Smooth muscle cell (in vitro differentiated cells): Measurements from ENCODE around the gene TNFSF15. TPM values are rescaled to one million over a fixed set of nuclear protein-coding genes. Genes with fewer than 3 reads are reported as not detected.

Experiments
- DNase-seq: peaks from one replicate; lab custom pipeline; 2025; ENCODE audit not compliant: unreplicated experiment; lab: John Stamatoyannopoulos, UW
- H2AFZ ChIP-seq: fragments of 200-600 bp; sonication (generic); 2 replicates; pipeline ENCODE4 v1.6.0; 2016; ENCODE audit warnings: antibody characterized with exemption, low read depth, mild to moderate bottlenecking
- H3F3A ChIP-seq: fragments of 200-600 bp; sonication (generic); 2 replicates; pipeline ENCODE4 v1.6.0; 2017; ENCODE audit warnings: antibody characterized with exemption, low read depth
- H3K27ac ChIP-seq: fragments of 200-600 bp; sonication (generic); 2 replicates; pipeline ENCODE4 v1.5.1; 2016; ENCODE audit warnings: low read depth, mild to moderate bottlenecking
- H3K27me3 ChIP-seq: fragments of 200-600 bp; sonication (generic); 2 replicates; pipeline ENCODE4 v1.6.1; 2016; ENCODE audit warnings: low read depth, mild to moderate bottlenecking
- H3K36me3 ChIP-seq: fragments of 200-600 bp; sonication (generic); 2 replicates; pipeline ENCODE4 v1.5.1; 2016; ENCODE audit warnings: low read depth
- H3K4me1 ChIP-seq: fragments of 200-600 bp; sonication (generic); 2 replicates; pipeline ENCODE4 v1.5.1; 2016; ENCODE audit warnings: low read depth
- H3K4me2 ChIP-seq: fragments of 200-600 bp; sonication (generic); 2 replicates; pipeline ENCODE4 v1.6.0; 2016; ENCODE audit warnings: mild to moderate bottlenecking
- H3K4me3 ChIP-seq: fragments of 200-600 bp; sonication (generic); 2 replicates; pipeline ENCODE4 v1.5.1; 2016; ENCODE audit warnings: mild to moderate bottlenecking
- H3K79me2 ChIP-seq: fragments of 200-600 bp; sonication (generic); 2 replicates; pipeline ENCODE4 v1.6.0; 2016; ENCODE audit warnings: low read depth, mild to moderate bottlenecking
- H3K9ac ChIP-seq: fragments of 200-600 bp; sonication (generic); 2 replicates; pipeline ENCODE4 v1.6.0; 2016; ENCODE audit warnings: low read depth
- H3K9me3 ChIP-seq: fragments of 200-600 bp; sonication (generic); replicated peaks from 2 replicates; pipeline ENCODE4 v1.5.1; 2016; ENCODE audit warnings: low read depth
- H4K20me1 ChIP-seq: fragments of 200-600 bp; sonication (generic); 2 replicates; pipeline ENCODE4 v1.6.0; 2016; ENCODE audit warnings: low read depth
- CTCF ChIP-seq: fragments of 200-600 bp; sonication (generic); IDR thresholded peaks from 2 replicates; pipeline ENCODE4 v1.5.1; 2017; ENCODE audit warnings: borderline replicate concordance, mild to moderate bottlenecking, antibody characterized with exemption; ENCODE audit not compliant: insufficient read depth, poor library complexity, severe bottlenecking
- WGBS: methylation state at CpG from one replicate; pipeline ENCODE4 v1.1.7; 2016; ENCODE audit warnings: low lambda C conversion rate; 5-methylcytosine and 5-hydroxymethylcytosine counted together
- polyA plus RNA-seq: library from polyadenylated mRNA; unstranded; fragments of >200 nt; fragmentation: Nextera tagmentation; extraction: Ambion mirVana; gene quantifications from 2 replicates; pipeline ENCODE4 v1.2.1, GENCODE V29; 2016
- total RNA-seq: library from RNA; depleted of rRNA; stranded (reverse); fragments of >200 nt; gene quantifications from 2 replicates; pipeline ENCODE4 v1.2.3, GENCODE V29; 2014

Gene TNFSF15
- total and polyA plus RNA-seq, 2 experiments from 2014 or later, result 2.3 to 5.5 TPM

GRCh38 chr9:114853071-114853855 is 47.4 kb upstream of the TNFSF15 start:
- H3K9ac ChIP-seq, result no peak overlapping the region
- no peak for DNase-seq
- H3K4me2 ChIP-seq, result no peak overlapping the region
- no peaks in the 10 kb centered on the region for H3K4me1 ChIP-seq
- WGBS, result 93% methylated on average over 3 of the region's 3 CpGs
- H3K9me3 ChIP-seq, result no peaks in the 10 kb centered on the region
- H3K4me3 ChIP-seq, result no peak overlapping the region
- no peaks in the 10 kb centered on the region for H3K79me2 ChIP-seq
- H3K27ac ChIP-seq, result no peak overlapping the region
- TF ChIP-seq CTCF, result no peak
- no peak overlapping the region for H2AFZ ChIP-seq
- H3K27me3 ChIP-seq, result no peaks in the 10 kb centered on the region
- H4K20me1 ChIP-seq, result no peaks in the 10 kb centered on the region
- H3F3A ChIP-seq, result no peaks in the 10 kb centered on the region
- no peaks in the 10 kb centered on the region for H3K36me3 ChIP-seq

GRCh38 chr9:114852050-114852594 is 46.3 kb upstream of the TNFSF15 start:
- 82% methylated on average over 4 of the region's 4 CpGs for WGBS
- no peak for TF ChIP-seq CTCF
- Histone ChIP-seq H3K4me1 (no peaks in the 10 kb centered on the region), H3K27ac (no peak overlapping the region), H3F3A (no peaks in the 10 kb centered on the region), H3K9ac (no peak overlapping the region), H3K79me2 (no peaks in the 10 kb centered on the region), H3K4me3 (no peak overlapping the region), H3K36me3 (no peaks in the 10 kb centered on the region), H3K9me3 (no peaks in the 10 kb centered on the region), H3K4me2 (no peak overlapping the region), H2AFZ (no peak overlapping the region), H4K20me1 (no peaks in the 10 kb centered on the region), H3K27me3 (no peaks in the 10 kb centered on the region)
- DNase-seq, result no peak

GRCh38 chr9:114851306-114851705 is 45.5 kb upstream of the TNFSF15 start:
- Histone ChIP-seq H4K20me1 (no peaks in the 10 kb centered on the region), H3K79me2 (no peaks in the 10 kb centered on the region), H3K27me3 (no peaks in the 10 kb centered on the region), H3K9ac (no peak overlapping the region), H3F3A (no peaks in the 10 kb centered on the region), H3K27ac (no peak overlapping the region), H3K4me1 (no peaks in the 10 kb centered on the region), H3K9me3 (no peaks in the 10 kb centered on the region), H3K4me3 (no peak overlapping the region), H3K4me2 (no peak overlapping the region), H3K36me3 (no peaks in the 10 kb centered on the region), H2AFZ (no peak overlapping the region)
- 90% methylated on average over 3 of the region's 3 CpGs for WGBS
- no peak for TF ChIP-seq CTCF
- no peak for DNase-seq
